HG02798 (cell line): Measurements from ENCODE around the gene GALNTL6.
"Not testable (repeated sequence)": the region's sequence is repeated elsewhere in the genome, so short reads cannot be mapped to it uniquely, and the experiment has no call there.

Experiments
- ATAC-seq: cut with Tn5 transposase; IDR thresholded peaks from one replicate; pipeline ENCODE4 v1.9.1; 2021; ENCODE audit warnings: mild to moderate bottlenecking; ENCODE audit not compliant: unreplicated experiment, poor library complexity

GALNTL6 gene

DNA sequence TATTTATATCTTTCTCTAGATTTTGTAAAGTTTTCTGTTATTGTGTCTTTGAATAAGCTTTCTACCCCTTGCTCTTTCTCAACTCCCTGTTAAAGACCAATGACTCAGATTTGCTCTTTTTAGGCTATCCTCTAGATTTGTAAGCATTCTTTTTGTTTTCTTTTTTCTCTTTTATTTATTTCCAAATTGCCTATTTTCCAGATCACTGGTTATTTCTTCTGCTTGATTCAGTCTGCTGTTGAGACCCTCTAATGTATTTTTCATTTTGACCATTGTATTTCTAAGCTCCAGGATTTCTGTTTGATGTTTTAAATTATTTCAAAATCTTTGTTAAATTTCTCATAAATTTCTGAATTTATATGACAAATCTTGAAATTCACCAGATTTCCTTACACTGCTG is 892.8 kb downstream of the GALNTL6 start:
- no peak for ATAC-seq

DNA sequence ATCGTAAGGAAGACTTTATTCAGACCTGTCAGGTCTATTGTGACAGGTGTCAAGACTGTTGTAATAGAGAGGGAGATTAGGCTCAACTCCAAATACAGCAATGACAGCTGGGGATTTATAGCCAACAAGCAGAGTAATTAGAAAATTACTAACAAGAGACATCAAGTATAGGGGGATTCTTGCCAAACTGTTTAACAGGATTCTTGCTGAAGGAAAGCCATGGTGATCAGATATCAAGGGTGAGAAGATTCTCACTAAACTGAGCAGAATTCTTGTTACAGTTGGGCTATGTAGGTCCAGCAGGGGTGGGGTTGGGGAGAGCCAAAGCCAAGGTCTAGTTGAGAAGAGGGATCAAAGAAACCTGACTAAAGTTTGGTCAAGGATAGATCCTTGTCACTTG is 894.4 kb downstream of the GALNTL6 start:
- ATAC-seq: no peak

- no peak for ATAC-seq
Measured at GRCh38 chr4:172708184-172708583, 895.0 kb downstream of the GALNTL6 start.

DNA sequence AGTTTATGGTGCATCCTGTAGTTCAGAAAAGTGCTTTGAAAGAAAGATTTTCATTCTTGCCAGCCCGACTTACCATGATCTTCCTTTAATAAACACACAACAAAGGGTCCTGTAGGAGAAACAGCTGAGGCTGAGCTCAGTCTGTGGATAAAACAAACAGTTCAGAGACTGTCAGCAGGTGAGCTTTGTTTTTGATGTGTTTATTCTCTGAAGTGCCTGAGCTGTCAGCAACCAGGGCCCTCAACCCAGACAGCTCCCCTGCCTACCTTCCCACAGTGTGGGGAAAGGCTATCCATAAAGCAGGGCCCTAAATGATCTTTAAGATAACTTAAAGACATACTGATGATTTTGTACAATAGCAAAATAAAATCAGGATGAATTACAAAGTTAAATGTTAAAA is 896.2 kb downstream of the GALNTL6 start:
- ATAC-seq: no peak

- ATAC-seq: no peak
Measured at GRCh38 chr4:172716291-172716690, 903.1 kb downstream of the GALNTL6 start.

- ATAC-seq: no peak
Measured at GRCh38 chr4:172721659-172722058, 908.5 kb downstream of the GALNTL6 start.

GRCh38 chr4:172725581-172725980 is 912.4 kb downstream of the GALNTL6 start:
- ATAC-seq: no peak

DNA sequence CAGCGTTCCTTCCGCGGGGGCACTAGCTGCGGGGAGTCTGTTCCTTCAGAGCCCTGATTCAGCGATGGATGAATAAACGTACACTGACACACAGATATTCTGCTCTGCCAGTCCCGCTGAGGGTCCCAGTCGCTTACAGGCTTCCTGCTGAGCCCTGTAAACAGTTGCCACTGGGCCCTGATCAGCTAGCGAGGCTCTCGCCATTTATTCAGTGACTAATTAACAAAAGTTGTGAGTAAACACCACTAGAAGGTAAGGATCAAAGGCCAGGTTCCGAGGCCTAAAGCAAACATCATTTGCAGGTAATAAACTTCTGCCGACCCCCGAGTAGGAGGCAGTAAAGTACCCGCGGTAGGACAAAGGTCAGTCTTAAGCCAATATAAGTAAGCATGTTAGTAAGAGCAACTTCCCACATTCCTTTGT is 912.8 kb downstream of the GALNTL6 start:
- ATAC-seq: no peak

DNA sequence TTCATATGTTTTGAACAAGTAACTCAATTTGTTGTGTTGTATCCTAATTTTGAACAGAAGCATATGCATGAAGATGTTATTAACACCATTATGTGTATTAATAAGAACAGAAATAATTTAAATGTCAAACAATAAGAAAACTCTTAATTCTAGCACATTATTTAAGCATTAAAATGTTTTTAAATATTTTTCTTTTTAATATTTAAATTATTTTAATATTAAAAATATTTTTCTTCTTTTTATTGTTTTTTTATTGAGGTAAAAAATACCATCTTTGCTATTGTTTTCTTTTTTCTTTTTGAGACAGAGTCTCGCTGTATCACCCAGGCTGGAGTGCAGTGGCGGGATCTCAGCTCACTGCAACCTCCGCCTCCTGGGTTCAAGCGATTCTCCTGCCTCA is 914.4 kb downstream of the GALNTL6 start:
- no peak for ATAC-seq

- ATAC-seq: not testable (repeated sequence)
Measured at GRCh38 chr4:172733645-172734044, 920.4 kb downstream of the GALNTL6 start.

DNA sequence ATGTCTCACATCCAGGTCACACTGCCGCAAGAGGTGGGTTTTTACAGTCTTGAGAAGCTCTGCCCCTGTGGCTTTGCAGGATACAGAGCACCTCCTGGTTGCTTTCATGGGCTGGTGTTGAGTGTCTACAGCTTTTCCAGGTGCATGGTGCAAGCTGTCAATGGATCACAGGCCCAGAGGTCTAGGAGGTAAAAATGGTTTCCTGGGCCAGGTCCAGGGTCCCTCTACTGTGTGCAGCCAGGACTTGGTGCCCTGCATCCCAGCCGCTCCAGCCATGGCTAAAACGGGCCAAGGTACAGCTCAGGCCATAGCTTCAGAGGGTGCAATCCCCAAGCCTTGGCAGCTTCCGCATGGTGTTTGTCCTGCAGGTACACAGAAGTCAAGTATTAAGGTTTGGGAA is 921.4 kb downstream of the GALNTL6 start:
- ATAC-seq: no peak

DNA sequence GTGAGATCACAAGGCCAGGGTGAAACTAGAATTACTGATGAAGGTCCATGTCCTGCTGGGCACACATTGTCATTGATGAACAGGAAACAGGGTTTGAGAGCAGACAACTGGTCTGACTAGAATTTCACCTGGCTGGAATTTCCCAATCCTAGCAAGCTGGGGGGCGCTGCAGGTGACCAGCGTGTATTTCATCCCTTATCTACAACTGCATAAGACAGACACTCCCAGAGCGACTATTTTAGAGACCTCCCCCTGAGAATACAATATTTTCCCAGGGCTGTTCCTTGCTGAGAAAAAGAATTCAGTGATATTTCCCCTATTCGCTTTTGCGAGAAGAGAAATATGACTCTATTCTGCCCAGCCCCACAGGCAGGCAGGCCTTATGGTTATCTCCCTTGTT is 922.8 kb downstream of the GALNTL6 start:
- ATAC-seq: no peak

DNA sequence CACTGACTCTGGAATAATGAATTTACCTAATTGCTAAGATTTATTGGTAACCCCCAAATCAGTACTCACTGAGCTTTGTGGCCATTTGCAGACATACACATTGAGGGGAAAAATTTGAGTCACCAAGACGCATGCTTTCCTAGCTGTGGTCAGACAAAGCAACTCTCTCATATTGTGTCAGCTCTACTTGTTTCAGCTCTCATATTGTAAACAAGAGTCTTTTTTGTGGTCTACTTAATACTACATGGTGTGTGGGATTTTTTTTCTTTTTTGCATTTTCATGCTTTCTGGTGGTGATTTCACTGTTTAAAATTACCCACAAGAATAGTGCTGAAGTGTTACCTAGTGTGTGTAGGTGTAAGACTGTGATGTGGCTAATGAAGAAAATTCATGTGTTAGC is 927.2 kb downstream of the GALNTL6 start:
- peak; percentile 99 for ATAC-seq

DNA sequence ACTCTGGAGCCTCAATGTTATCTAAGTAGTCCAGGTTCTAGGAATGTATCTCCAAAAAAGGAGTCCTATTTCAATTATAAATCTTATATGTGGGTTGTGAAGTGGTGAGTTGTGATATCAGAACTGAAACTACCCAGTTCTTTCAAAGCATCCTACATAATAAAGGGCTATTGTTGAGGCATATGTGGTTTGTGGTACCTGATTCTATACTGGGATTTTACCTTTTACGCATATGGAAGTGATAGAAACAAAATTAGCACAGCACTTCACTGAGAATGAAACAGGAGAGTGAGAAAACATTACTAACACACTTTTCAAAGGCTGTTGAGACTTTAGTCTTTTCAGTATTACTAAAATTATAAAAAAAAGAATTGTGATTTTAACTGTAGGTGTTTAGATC is 937.7 kb downstream of the GALNTL6 start:
- peak; percentile 97 for ATAC-seq

DNA sequence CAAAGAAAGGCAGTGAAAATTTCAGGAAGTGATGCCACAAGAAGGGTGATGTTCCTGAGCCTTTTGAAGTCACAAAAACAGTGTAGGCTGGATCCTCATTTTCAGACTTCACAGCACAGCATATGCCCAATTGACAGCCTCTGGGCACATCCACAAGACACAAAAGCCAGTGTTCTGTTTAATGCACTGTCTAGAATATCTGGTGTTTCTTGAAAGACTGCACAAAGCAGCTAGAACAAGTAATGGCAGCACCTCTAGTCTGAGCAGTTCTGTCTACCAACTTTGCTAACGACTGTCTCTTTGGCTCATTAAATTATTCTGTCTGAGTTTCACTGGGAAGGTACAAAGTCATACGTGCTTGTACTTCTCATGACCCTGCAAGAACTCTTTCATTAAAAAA is 938.3 kb downstream of the GALNTL6 start:
- peak; percentile 13 for ATAC-seq

DNA sequence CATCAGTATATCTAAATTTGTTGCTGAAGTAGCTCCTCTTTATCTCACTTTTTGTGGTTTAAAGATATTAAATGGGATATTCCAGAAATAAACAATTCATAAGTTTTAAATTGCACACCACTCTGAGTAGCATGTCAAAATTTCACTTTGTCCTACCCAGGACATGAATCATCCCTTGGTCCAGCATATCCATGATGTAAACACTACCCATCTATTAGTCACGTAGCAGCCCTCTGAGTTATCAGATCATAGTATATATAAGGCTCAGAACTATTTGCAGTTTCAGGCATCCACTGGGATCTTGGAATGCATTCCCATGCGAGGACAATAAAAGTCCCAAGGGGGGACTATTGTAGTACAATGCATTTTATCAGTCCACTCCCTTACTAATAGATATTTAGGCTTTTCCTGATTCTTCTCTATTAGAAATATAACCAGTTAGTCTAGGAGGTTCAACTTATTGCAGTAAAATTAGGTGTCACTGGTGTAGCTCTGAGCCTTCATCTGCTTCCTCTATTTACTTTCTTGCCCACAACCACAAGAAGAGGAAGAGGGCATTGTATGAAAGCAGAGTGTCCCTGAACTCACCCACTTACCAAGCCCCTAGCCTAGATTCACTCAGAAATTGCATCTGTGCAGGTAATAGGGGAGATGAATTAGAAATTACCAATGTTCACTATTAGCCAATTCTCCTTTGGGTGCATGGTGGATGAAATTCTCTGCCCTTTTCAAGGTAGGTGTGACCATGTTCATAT is 945.6 kb downstream of the GALNTL6 start:
- ATAC-seq: no peak

DNA sequence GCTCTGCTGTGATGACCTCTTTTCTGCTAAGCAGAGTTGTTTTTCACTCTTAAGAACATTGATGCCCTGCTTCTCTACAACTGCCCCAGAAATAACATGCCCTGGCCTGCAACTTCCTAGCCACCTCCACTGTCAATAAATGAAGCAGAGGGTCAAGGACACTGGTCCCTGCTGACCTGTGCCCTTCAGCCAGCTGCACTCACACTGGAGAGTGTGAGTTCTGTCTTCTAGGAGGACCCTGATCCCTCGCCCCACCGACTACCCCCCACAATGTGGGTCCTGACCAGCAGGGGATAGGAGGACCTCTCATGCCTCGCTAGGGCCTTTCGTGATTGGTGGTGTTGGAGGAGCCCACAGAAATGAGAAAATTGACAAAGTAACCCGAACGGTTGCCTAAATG is 947.3 kb downstream of the GALNTL6 start:
- ATAC-seq: no peak

DNA sequence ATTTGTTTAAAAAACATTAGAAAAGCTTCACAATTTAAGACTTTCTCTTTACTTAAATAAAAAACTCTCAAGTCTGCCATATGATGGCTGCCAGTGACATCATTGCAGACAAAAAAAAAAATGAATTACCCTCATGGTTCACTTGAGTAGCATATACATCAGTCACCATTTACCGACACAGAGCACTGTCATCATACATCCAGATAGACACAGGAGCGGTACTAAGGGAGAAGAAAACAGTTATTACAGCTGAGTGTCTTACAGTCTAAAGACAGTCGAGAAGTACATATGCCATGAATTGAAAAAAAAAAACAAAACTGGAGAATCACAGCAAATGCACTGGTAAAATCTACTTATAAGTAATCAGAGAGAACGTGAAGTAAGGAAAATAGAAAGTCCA is 949.7 kb downstream of the GALNTL6 start:
- ATAC-seq: no peak

DNA sequence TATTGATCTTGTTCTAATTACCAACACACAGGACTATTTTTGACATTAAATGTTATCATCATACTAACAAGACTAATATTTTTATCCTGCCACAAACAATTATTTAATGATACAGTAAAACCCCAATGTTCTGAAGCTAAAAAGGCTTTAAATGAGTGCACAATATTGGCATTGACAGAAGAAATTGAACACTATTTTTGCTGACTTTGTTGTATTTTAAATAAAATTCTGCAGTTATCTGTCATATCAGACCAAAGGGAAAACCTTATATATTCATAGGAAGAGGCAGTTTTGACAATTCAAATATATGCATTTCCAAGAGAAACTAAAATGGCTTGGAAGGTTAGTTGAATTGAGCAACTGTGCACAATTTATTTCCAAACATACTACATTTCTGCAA is 957.6 kb downstream of the GALNTL6 start:
- no peak for ATAC-seq

DNA sequence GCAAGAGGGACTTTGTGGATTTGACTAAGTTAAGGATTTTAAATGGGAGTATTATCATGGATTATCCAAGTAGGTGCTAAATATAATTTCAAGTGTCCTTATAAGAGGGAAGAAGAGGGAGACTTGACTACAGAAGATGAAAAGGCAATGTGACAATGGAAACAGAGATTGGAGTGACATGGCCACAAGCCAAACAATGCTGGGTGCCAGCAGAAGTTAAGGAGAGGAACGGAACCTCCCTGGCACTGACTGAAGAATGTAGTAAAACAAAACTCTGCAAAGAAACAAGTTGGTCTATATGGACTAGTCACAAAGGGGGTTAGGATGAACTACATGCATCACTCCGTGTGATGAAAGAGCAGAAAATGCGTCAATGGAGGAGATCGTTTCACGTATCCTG is 959.6 kb downstream of the GALNTL6 start:
- ATAC-seq: no peak

GRCh38 chr4:172776203-172776861 is 963.1 kb downstream of the GALNTL6 start:
- no peak for ATAC-seq
